ENCODE data around the gene PSMD1. TPM values are rescaled to one million over a fixed set of nuclear protein-coding genes. Genes with fewer than 3 reads are reported as not detected.

The PSMD1 gene
- total and polyA plus RNA-seq, 2 of the 8 experiments (the other 6 are each of a cell fraction or from before 2014, with no cell fraction given) = 179 to 272 TPM

GRCh38 chr2:231204146-231204545 lies 147.5 kb downstream of the PSMD1 start:
- Histone ChIP-seq H3K9ac (replicated peaks in 1 of 4; ENCODE audit: extremely low read depth in 1 of 4, low read depth in 3 of 4, low read length in 3 of 4) (no peak overlapping the region), H3K27me3 (replicated peaks in 1 of 4; ENCODE audit: control insufficient read depth in 3 of 4, extremely low read depth in 1 of 4, insufficient read depth in 3 of 4, low read length in 3 of 4) (no peaks in the 10 kb centered on the region), H3K14ac (ENCODE audit: insufficient read length) (no peak overlapping the region), H4K20me1 (replicated peaks in 1 of 2; ENCODE audit: control insufficient read depth in 1 of 2, insufficient read depth in 2 of 2, low read length in 2 of 2) (no peaks in the 10 kb centered on the region), H2BK120ac (replicated peaks; ENCODE audit: low read depth, low read length) (no peak overlapping the region), H3K4me2 (ENCODE audit: insufficient read depth in 1 of 2, low read depth in 2 of 2, low read length in 2 of 2) (no peak overlapping the region), H2AK5ac (ENCODE audit: low read depth, low read length) (no peak overlapping the region), H2AFZ (ENCODE audit: low read length) (no peak overlapping the region), H2BK20ac (ENCODE audit: low read length) (no peak overlapping the region), H2BK5ac (ENCODE audit: low read depth, low read length) (no peak overlapping the region), H3K79me1 (ENCODE audit: low read depth, low read length) (peaks cover 9% of the 10 kb centered on the region; the same call in 1 of the 2 replicates), H3K56ac (replicated peaks; ENCODE audit: insufficient read length, low read depth, low read length) (no peak overlapping the region), H3K79me2 (ENCODE audit: control insufficient read depth in 1 of 2, insufficient read depth in 2 of 2, low read length in 2 of 2) (peaks cover 0 to 13% of the 10 kb centered on the region in 2 experiments; a peak in 3 of 4 replicates), H4K5ac (ENCODE audit: insufficient read length, low read depth, low read length) (no peak overlapping the region), H3K36me3 (ENCODE audit: control insufficient read depth in 2 of 4, insufficient read depth in 4 of 4, low read length in 3 of 4) (peaks cover 0 to 10% (median 4%) of the 10 kb centered on the region in 4 experiments; a peak in 6 of 8 replicates), H3K4me1 (replicated peaks in 1 of 4; ENCODE audit: control insufficient read depth in 3 of 4, insufficient read depth in 4 of 4, low read length in 3 of 4) (peaks cover 0 to 3% (median 0%) of the 10 kb centered on the region in 4 experiments; a peak in 2 of 7 replicates), H3K23ac (ENCODE audit: insufficient read length) (no peak overlapping the region), H2BK12ac (ENCODE audit: low read depth, low read length) (no peak overlapping the region), H2BK15ac (ENCODE audit: low read length) (no peak overlapping the region), H3K4ac (replicated peaks; ENCODE audit: insufficient read length, low read depth, low read length) (no peak overlapping the region), H4K8ac (ENCODE audit: extremely low read depth, insufficient read depth, low read length) (no peak overlapping the region), H3K18ac (ENCODE audit: extremely low read depth, low read length) (no peak overlapping the region), H4K91ac (replicated peaks; ENCODE audit: insufficient read length, low read length) (no peak overlapping the region), H3K23me2 (ENCODE audit: low read depth, low read length) (no peaks in the 10 kb centered on the region), H3K4me3 (ENCODE audit: extremely low read depth in 1 of 4, insufficient read depth in 2 of 4, low read depth in 3 of 4, low read length in 4 of 4) (no peak overlapping the region), H3K9me3 (ENCODE audit: insufficient read depth in 2 of 2, low read depth in 1 of 2, low read length in 1 of 2) (no peaks in the 10 kb centered on the region; a peak in 1 of 4 replicates), H3K27ac (ENCODE audit: low read depth, low read length) (no peak overlapping the region)
- FAIRE-seq = no peak
- no peak for DNase-seq (ENCODE audit: low read depth in 1 of 2, low spot score in 2 of 2)
- ChIA-PET POLR2A (ENCODE audit: partially characterized antibody) (no interaction called here), CTCF (ENCODE audit: partially characterized antibody) (interaction anchor here (0.7 to 1.6 kb wide), 3 partner anchors 11 to 202 kb away, joined by 3 to 6 read pairs (median 3); no protein-coding TSS in a partner anchor)
- 82% methylated on average over 3 of the region's 3 CpGs; no CpG with 5 or more reads in 1 of the 2 experiments for WGBS, 2 experiments (ENCODE audit: extremely low coverage in 1 of 2, insufficient coverage in 1 of 2, insufficient read length in 1 of 2, insufficient replicate concordance in 2 of 2, low coverage in 1 of 2, low lambda C conversion rate in 2 of 2, missing lambda C conversion rate in 1 of 2)
- TF ChIP-seq PHF8 (conservative IDR thresholded peaks at IDR 0.05; ENCODE audit: low read depth, low read length) (no peak), EP300 (IDR thresholded peaks at IDR 0.05; ENCODE audit: borderline replicate concordance in 1 of 2, low read depth in 2 of 2, low read length in 2 of 2) (no peak), HDAC6 (IDR thresholded peaks at IDR 0.05; ENCODE audit: low read depth, low read length) (no peak), GTF2F1 (IDR thresholded peaks at IDR 0.05; ENCODE audit: borderline replicate concordance, low read depth, low read length) (no peak), FOSL1 (IDR thresholded peaks at IDR 0.05; ENCODE audit: insufficient read depth, low read depth, low read length) (no peak), SUZ12 (IDR thresholded peaks at IDR 0.05; ENCODE audit: low read length) (no peak), SIX5 (IDR thresholded peaks at IDR 0.05; ENCODE audit: low read depth, low read length) (no peak), TBP (IDR thresholded peaks at IDR 0.05; ENCODE audit: low read depth, low read length) (no peak), ATF2 (IDR thresholded peaks at IDR 0.05; ENCODE audit: low read length) (no peak), MAFK (IDR thresholded peaks at IDR 0.05; ENCODE audit: low read depth, low read length) (no peak), POLR2A (IDR thresholded peaks at IDR 0.05; ENCODE audit: control extremely low read depth in 1 of 2, low read depth in 2 of 2, low read length in 2 of 2) (no peak), YY1 (IDR thresholded peaks at IDR 0.05; ENCODE audit: low read depth, low read length) (no peak), EZH2 (IDR thresholded peaks at IDR 0.05; ENCODE audit: low read depth, low read length, severe bottlenecking) (no peak)
